HPDE6-E6E7 (cell line): Measurements from ENCODE around the gene PDE3A.

Experiments used
- DNase-seq: peaks from one replicate; pipeline ENCODE4 v3.0.0; 2011; ENCODE audit warnings: missing footprints; ENCODE audit errors: extremely low spot score

PDE3A gene

GRCh38 chr12:20458011-20458410 lies 89.7 kb downstream of the PDE3A start:
- DNase-seq = no peak

DNA sequence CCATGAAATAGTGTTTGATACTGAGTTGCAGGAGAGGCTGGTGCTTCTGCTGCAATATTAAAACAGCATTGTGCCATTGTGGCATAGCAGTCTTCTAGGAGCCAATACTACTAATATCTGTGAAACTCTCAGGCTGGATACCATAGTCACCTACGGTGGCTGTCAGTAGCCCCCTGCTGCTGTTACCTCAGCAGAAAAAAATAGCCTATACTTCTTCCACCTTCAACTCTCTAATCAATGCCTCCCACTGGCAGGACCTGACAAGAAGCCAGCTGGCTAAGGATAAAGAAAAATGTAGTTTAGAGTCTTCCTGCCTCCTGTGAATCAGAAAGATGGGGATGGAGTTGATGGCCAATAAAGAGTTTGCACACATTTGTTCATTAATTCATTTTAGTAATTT lies 91.6 kb downstream of the PDE3A start:
- no peak for DNase-seq

DNA sequence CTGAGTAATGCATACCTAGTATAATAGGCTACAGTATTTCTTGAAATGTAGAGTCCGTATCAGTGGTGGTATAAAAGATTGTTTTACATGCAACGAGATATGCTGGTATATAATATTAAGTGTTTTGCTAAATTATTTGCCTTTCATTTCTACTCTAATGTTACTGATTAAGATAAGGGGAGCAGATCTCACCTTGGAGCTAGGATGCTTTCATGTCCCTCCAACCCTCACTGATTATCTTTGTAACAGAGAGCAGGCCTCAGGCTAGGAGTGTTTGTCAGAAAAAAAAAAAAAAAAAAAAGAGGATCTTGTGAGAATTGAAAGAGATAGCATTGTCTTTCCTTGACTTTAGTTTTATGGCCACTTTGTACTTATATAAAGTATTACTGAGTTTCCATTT lies 92.6 kb downstream of the PDE3A start:
- no peak for DNase-seq

GRCh38 chr12:20463913-20464524 lies 95.7 kb downstream of the PDE3A start:
- peak; percentile 4 for DNase-seq

DNA sequence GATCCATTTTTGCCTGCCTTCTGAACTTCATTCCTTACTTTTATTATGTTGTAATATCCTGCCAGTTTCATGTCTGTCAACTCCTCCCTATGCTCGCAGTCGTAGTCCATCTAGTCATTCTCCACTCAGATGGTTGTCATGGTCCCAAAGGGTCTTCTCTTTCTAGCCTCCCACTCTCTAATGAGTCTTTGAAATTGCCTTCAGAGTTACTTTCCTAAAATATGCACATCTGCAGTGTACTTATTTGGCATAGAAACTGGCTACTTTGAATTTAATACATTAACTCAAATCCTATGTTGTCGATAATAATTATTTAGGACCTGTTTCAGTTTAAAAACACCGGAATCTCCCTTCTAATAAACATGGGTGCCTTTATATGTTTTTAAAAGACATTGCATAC lies 101.0 kb downstream of the PDE3A start:
- no peak for DNase-seq

DNA sequence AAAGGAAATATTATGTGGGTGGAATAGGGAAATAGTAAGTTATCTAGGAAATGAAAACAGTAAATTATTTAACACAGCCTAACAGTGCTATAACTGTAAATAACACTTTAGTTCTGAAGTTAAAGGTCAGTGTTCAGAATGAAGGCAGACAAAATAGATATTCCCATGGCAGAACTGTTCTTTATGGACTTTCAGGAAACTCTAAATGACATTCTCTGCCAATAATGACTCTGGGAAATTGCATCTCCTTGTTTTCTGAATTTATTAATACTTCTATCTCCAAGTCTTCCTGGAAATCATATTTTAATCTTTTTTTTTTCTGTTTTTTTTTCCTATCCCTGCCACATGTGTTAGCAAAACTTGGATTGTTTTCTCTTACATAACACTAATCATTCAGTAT lies 101.4 kb downstream of the PDE3A start:
- DNase-seq = no peak

- DNase-seq = no peak
Measured at GRCh38 chr12:20472102-20472782, 103.9 kb downstream of the PDE3A start.

- no peak for DNase-seq
Measured at GRCh38 chr12:20473133-20473532, 104.8 kb downstream of the PDE3A start.

GRCh38 chr12:20474016-20474415 lies 105.7 kb downstream of the PDE3A start:
- DNase-seq = no peak

DNA sequence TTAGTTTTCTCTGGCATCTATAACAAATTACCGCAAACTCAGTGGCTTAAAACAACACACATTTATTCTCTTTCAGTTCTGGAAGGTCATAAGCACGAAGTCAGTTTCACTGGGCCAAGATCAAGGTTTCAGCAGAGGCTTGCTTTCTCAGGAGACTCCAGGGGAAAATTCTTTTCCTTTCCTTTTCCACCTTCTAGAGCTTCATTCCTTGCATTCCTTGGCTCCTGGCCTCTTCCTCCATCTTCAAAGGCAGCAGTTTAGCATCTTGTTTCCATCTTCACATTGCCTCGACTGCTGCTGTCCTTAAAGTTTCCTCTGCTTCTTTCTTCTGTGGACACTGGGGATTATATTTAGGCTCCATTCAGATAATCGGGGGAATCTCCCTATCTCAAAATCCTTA lies 106.1 kb downstream of the PDE3A start:
- no peak for DNase-seq

GRCh38 chr12:20475542-20475941 lies 107.2 kb downstream of the PDE3A start:
- no peak for DNase-seq

- no peak for DNase-seq
Measured at GRCh38 chr12:20476551-20476950, 108.2 kb downstream of the PDE3A start.

- no peak for DNase-seq
Measured at GRCh38 chr12:20477255-20477654, 108.9 kb downstream of the PDE3A start.

GRCh38 chr12:20477672-20478071 lies 109.3 kb downstream of the PDE3A start:
- no peak for DNase-seq

- no peak for DNase-seq
Measured at GRCh38 chr12:20482491-20483054, 114.2 kb downstream of the PDE3A start.

DNA sequence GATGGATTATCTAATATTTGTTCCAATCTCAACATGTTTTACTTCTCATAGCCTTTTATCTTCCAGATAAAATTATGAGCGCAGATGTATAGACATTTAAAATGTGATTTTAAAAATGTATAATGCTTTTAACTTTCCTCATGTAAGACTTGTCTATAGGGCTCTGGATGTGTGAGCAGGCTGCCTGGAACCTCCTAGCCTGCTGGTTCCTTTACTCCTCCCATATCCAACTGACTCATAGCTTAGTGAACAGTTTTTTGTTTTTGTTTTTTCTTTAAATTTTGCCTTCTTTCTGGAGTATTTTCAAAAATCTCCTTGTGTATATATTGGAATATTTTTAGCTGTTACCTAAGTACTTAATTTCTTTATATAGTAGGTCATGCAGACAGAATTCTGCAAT lies 115.4 kb downstream of the PDE3A start:
- no peak for DNase-seq

DNA sequence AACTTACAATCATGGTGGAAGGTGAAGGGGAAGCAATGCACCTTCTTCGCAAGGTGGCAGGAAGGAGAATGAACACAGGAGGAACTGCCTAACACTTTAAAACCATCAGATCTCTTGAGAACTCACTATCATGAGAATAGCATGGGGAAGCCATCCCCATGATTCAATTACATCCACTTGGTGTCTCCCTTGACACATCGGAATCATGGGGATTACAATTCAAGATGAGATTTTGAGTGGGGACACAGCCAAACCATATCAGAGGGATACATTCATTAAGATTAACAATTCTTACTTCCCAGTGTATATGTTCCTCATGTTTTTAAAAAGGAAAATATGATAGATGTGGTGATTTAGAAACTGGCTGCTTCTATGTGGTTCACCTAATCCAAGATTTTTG lies 117.9 kb downstream of the PDE3A start:
- no peak for DNase-seq

- DNase-seq = no peak
Measured at GRCh38 chr12:20487519-20487918, 119.2 kb downstream of the PDE3A start.

GRCh38 chr12:20489645-20490044 lies 121.3 kb downstream of the PDE3A start:
- no peak for DNase-seq

DNA sequence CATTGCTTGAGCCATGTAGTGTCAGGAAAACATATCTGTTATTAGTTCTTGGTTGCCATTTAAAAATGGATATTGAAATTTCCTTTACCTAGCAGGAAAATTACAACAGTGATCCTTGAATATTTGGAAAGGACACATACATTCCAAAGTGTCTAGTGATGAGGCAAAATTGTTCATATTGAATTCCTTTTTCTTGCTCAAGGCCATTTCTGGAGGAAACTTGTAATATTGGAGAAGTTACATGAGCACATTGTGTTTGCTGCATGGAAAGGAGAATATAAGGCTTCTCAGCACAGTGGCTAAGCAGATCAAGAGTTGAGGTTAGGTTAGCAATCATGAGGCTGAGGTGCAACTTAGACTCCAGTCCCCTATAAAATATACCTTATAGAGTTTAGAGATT lies 121.9 kb downstream of the PDE3A start:
- DNase-seq = no peak

- no peak for DNase-seq
Measured at GRCh38 chr12:20491290-20491689, 123.0 kb downstream of the PDE3A start.

- peak; percentile 0 for DNase-seq
Measured at GRCh38 chr12:20492251-20492760, 124.0 kb downstream of the PDE3A start.

DNA sequence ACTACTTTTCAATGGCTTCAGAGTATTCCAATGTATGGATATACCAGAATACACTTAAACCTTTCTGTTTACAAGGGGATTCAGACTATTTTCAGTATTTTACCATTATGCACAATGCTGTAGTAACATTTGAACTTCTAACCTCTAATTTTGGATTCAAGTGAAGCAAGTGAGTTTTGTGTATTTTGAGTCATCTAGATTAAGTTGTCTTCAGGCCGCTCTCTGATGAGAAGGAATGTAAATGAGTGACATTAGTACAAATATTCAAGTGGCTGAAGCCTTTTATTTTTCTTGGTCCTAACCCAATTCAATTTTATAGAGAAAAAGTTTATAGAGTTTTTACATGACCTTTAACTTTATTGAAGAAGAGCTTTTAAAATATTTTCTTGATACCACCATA lies 125.6 kb downstream of the PDE3A start:
- no peak for DNase-seq
